ENCODE data around the gene TOP3B. TPM values are rescaled to one million over a fixed set of nuclear protein-coding genes. Genes with fewer than 3 reads are reported as not detected.
A peak's percentile ranks its signal among the peaks of the same experiment; 100 is the strongest.

Gene TOP3B
- total and polyA plus RNA-seq, 5 experiments from 2014 or later, result 9.6 to 70.5 (median 18.3) TPM

DNA sequence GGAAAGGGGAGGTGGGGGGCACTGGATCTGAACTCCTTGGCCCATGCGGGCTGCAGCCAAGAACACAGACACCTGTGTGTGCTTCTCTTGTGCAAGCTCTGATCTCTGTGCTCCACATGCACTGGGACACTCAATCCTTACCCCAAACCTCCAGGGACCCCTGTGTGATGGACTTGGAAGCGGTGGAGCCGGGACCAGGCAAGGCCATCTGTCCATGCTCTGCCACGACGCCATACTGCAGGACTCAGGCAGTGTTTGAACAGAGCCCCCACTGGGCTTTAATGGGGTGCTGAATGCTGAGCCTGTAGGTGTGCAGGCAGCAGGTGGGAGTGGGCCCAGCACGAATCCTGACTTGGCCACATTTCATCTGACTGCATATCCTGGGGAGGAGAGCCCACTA is 53.3 kb downstream of the TOP3B start:
- no peak overlapping the region for H3K4me3 Mint-ChIP-seq
- H3K4me1 Mint-ChIP-seq, result peaks cover 0 to 3% (median under 1%) of the 10 kb centered on the region in 4 donors
- no peaks in the 10 kb centered on the region for H3K9me3 Mint-ChIP-seq
- POLR2A ChIA-PET, result no interaction called here
- ATAC-seq (no peak), DNase-seq (no peak)
- H3K27me3 Mint-ChIP-seq, result no peaks in the 10 kb centered on the region
- H3K36me3 Mint-ChIP-seq, result peaks cover 0 to 48% (median 20%) of the 10 kb centered on the region in 3 donors
- no peak overlapping the region for H3K27ac Mint-ChIP-seq

DNA sequence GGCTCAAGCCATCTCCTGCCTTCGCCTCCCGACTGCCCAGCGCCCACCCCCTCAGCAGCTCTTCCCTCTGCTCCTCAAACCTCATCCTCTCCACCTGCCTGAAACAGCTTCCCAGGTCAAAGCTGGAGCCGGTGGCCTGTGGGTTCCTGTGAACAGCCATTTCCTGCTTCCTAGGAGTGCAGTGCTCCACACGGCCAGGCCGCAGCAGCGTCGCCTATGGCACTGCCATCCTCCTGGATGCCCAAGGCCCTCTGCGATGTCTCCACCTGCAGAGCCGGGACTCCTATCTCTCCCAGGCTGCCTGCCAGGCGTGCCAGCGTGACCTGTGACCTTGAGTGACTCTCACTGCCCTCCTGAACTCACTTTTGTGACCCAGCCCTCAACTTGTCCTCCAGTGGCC is 54.5 kb downstream of the TOP3B start:
- H3K36me3 Mint-ChIP-seq, result peaks cover 0 to 47% (median 20%) of the 10 kb centered on the region in 3 donors
- no peaks in the 10 kb centered on the region for H3K9me3 Mint-ChIP-seq
- DNase-seq, result no peak
- no peaks in the 10 kb centered on the region for H3K27me3 Mint-ChIP-seq
- POLR2A ChIA-PET, result no interaction called here
- H3K27ac Mint-ChIP-seq, result peak overlapping the region in 1 of 10 donors; percentile 30
- no peak overlapping the region for H3K4me3 Mint-ChIP-seq
- peaks cover 0 to 3% (median under 1%) of the 10 kb centered on the region in 4 donors for H3K4me1 Mint-ChIP-seq
- ATAC-seq, result no peak

DNA sequence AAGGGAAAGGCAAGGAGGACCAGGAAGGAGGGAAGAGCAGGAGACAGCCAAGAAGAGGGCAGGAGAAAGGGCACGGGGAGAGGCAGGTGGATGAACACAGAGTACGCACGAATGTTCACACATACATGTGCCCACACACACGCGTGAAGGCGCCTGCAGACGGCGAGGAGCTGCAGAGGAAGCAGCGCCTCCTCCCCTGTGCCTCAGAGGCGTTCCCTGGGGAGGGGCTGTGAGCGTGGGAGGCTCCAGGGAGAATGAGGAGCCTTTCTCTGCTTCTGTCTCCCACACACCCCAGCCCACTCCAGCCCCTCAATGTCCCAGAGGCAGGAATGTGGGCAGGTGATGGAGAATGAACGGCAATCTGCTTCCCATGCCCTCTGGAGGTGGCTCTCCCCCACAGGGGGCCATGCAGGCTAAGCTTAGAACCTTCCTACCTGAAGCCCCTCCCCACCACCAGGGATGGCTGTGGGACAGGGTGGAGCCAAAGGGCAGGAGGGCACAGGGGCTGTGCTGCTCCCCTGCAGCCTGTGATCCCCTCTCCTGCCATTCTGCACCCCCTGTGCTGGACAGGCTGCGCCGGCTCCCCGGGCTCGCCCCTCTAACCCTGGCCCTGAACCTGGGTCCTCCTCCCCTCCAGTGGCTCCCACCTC is 55.3 kb downstream of the TOP3B start:
- no peak for ATAC-seq
- no peak for DNase-seq
- Mint-ChIP-seq H3K27ac (peak overlapping the region in 1 of 10 donors; percentile 24), H3K9me3 (no peaks in the 10 kb centered on the region), H3K27me3 (no peaks in the 10 kb centered on the region), H3K4me1 (peaks cover 0 to 3% (median under 1%) of the 10 kb centered on the region in 4 donors), H3K36me3 (peaks cover 0 to 40% (median 14%) of the 10 kb centered on the region in 3 donors), H3K4me3 (no peak overlapping the region)
- POLR2A ChIA-PET, result no interaction called here

DNA sequence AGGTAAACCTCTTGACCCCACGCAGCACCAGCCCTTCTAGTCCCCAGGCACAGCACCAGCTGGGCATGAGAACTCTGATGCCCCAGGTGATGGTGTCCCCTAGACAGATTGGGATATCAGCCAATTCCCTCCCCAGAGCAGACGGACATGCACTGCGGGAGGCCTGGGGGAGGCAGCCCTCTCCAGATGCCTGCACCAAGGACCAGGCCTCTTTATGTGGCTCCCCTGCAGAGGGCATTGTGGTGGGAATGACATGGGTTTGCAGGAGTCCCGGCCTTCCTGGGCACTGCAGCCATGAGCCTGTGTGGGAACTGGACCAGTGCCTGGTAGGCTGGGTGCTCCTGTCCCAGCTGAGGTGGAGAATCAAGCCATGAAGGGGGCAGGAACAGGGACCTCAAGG is 55.9 kb downstream of the TOP3B start:
- Mint-ChIP-seq H3K9me3 (no peaks in the 10 kb centered on the region), H3K4me1 (peaks cover 0 to 3% (median under 1%) of the 10 kb centered on the region in 4 donors), H3K36me3 (peaks cover 0 to 40% (median 14%) of the 10 kb centered on the region in 3 donors), H3K27ac (no peak overlapping the region), H3K27me3 (no peaks in the 10 kb centered on the region), H3K4me3 (no peak overlapping the region)
- POLR2A ChIA-PET, result no interaction called here
- no peak for DNase-seq
- ATAC-seq, result no peak

GRCh38 chr22:21923163-21923561 is 59.4 kb downstream of the TOP3B start:
- Mint-ChIP-seq H3K9me3 (no peaks in the 10 kb centered on the region), H3K27ac (no peak overlapping the region), H3K4me1 (peaks cover 0 to 3% (median 0%) of the 10 kb centered on the region in 4 donors), H3K36me3 (peaks cover 0 to 16% (median 1%) of the 10 kb centered on the region in 3 donors), H3K27me3 (no peaks in the 10 kb centered on the region), H3K4me3 (no peak overlapping the region)
- no peak for ATAC-seq
- DNase-seq, result no peak
- POLR2A ChIA-PET, result no interaction called here

- ATAC-seq (no peak), DNase-seq (no peak)
- H3K9me3 Mint-ChIP-seq, result no peaks in the 10 kb centered on the region
- H3K4me1 Mint-ChIP-seq, result no peaks in the 10 kb centered on the region
- no peak overlapping the region for H3K4me3 Mint-ChIP-seq
- POLR2A ChIA-PET, result no interaction called here
- no peak overlapping the region for H3K27ac Mint-ChIP-seq
- H3K36me3 Mint-ChIP-seq, result peaks cover 0 to 15% (median 0%) of the 10 kb centered on the region in 3 donors
- no peaks in the 10 kb centered on the region for H3K27me3 Mint-ChIP-seq
These were observed 60.0 kb downstream of the TOP3B start for GRCh38 chr22:21922370-21923162.

- Mint-ChIP-seq H3K27me3 (no peaks in the 10 kb centered on the region), H3K36me3 (peaks cover 0 to 12% (median 0%) of the 10 kb centered on the region in 3 donors), H3K9me3 (no peaks in the 10 kb centered on the region), H3K27ac (no peak overlapping the region), H3K4me3 (no peak overlapping the region), H3K4me1 (peaks cover 0 to 2% (median 0%) of the 10 kb centered on the region in 4 donors)
- POLR2A ChIA-PET, result no interaction called here
- ATAC-seq (no peak), DNase-seq (no peak)
These were observed 60.9 kb downstream of the TOP3B start for GRCh38 chr22:21921729-21922128.

DNA sequence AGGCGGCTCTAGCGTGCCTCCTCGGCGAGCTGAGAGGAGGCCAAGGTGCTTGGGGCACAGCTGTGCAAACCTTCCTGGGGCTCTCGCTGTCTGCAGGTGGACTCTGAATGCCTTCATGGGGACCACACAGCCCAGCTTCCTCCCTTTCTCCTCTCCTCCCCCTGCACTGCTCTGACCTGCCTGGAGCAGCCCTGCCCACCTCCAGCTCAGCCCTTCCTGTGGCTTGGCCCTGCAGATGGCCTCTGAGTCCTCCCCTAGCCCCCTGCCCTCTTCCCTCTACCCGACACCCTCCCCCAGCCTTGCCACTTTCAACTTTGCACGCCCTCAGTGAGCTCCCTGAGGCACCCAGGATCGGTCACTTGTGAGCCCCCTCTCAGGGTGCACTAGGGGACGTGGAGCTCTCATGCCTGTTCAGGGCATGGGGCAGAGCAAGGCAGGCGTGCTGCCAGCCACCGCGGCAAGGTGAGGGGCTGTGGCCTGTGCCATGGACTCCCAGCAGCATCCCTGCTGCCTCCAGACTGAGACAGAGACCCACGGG is 61.3 kb downstream of the TOP3B start:
- H3K27ac Mint-ChIP-seq, result peak overlapping the region in 1 of 10 donors; percentile 81
- H3K4me1 Mint-ChIP-seq, result peaks cover 0 to 2% (median 0%) of the 10 kb centered on the region in 4 donors
- DNase-seq (no peak), ATAC-seq (no peak)
- POLR2A ChIA-PET, result no interaction called here
- no peaks in the 10 kb centered on the region for H3K9me3 Mint-ChIP-seq
- no peaks in the 10 kb centered on the region for H3K27me3 Mint-ChIP-seq
- peaks cover 0 to 11% (median 0%) of the 10 kb centered on the region in 3 donors for H3K36me3 Mint-ChIP-seq
- H3K4me3 Mint-ChIP-seq, result no peak overlapping the region

DNA sequence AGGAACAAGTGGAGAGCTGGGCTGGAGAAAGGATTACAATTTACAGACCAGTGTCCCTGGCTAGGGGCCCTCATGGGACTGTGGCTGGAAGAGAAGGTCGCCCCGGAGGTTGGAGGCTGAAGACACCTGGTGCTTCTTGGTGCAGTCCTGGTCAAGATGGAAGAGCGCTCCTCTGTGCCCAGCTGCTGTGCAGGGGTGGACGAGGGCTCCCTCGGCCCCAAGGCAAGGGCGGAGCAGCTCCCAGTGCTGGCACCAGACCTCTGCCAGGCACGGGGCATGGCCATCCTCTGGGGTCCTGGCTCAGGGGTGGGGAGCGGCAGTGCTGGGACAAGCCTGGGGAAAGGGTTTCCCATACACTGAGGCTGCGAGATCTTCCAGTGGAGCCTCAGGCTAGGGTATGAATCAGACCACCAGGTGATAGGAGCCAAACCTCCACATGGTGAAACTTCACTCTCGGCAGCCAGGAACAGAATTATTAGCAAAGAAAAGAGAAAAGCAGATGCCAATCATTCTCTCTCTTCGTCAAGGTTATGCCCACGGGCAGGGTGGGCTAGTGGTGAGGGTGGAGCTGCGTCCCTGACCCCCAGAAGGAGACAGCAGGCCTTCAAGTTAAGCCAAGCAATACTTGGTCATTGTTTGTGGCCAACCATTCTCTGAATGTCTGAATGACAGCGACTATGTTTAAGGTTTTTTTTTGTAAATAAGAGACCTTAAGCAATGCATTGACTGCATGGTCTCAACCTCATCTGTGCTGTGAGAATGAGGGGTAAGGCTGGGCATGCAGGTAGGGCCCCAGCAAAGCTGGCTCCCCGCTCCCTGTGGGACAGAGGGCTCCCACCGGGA is 62.0 kb downstream of the TOP3B start:
- H3K27ac Mint-ChIP-seq, result no peak overlapping the region
- H3K4me1 Mint-ChIP-seq, result peaks cover 0 to 2% (median 0%) of the 10 kb centered on the region in 4 donors
- H3K9me3 Mint-ChIP-seq, result no peaks in the 10 kb centered on the region
- no peak overlapping the region for H3K4me3 Mint-ChIP-seq
- DNase-seq, result no peak
- no peaks in the 10 kb centered on the region for H3K27me3 Mint-ChIP-seq
- ATAC-seq, result no peak
- H3K36me3 Mint-ChIP-seq, result peaks cover 0 to 8% (median 0%) of the 10 kb centered on the region in 3 donors
- POLR2A ChIA-PET, result no interaction called here

GRCh38 chr22:21919526-21920307 is 62.9 kb downstream of the TOP3B start:
- no peak for ATAC-seq
- Mint-ChIP-seq H3K4me1 (peaks cover 0 to 2% (median 0%) of the 10 kb centered on the region in 4 donors), H3K36me3 (peaks cover 0 to 5% (median 0%) of the 10 kb centered on the region in 3 donors), H3K27ac (no peak overlapping the region), H3K27me3 (no peaks in the 10 kb centered on the region), H3K4me3 (no peak overlapping the region), H3K9me3 (no peaks in the 10 kb centered on the region)
- no peak for DNase-seq
- POLR2A ChIA-PET, result no interaction called here

GRCh38 chr22:21918466-21919185 is 64.0 kb downstream of the TOP3B start:
- ATAC-seq (no peak), DNase-seq (no peak)
- Mint-ChIP-seq H3K27ac (peak overlapping the region in 1 of 10 donors; percentile 25), H3K27me3 (no peaks in the 10 kb centered on the region), H3K4me1 (peaks cover 0 to 2% (median 0%) of the 10 kb centered on the region in 4 donors), H3K4me3 (no peak overlapping the region), H3K36me3 (no peaks in the 10 kb centered on the region), H3K9me3 (no peaks in the 10 kb centered on the region)
- POLR2A ChIA-PET, result no interaction called here

- Mint-ChIP-seq H3K36me3 (no peaks in the 10 kb centered on the region), H3K9me3 (no peaks in the 10 kb centered on the region), H3K27ac (no peak overlapping the region), H3K4me3 (no peak overlapping the region), H3K27me3 (no peaks in the 10 kb centered on the region), H3K4me1 (peaks cover 0 to 2% (median 0%) of the 10 kb centered on the region in 4 donors)
- no peak for DNase-seq
- no peak for ATAC-seq
- POLR2A ChIA-PET, result no interaction called here
These were observed 64.7 kb downstream of the TOP3B start for GRCh38 chr22:21917959-21918261.

All from naive thymus-derived CD8-positive, alpha-beta T cell (primary cell).